ENCODE results near the gene GMEB2.
"Not testable (repeated sequence)": the region's sequence is repeated elsewhere in the genome, so short reads cannot be mapped to it uniquely, and the experiment has no call there.

GMEB2 gene

GRCh38 chr20:63563225-63563935 lies 63.5 kb downstream of the GMEB2 start:
- TF ChIP-seq CTCF (conservative IDR thresholded peaks at IDR 0.05): no peak
- no peak overlapping the region for H3K27ac ChIP-seq

- no peak overlapping the region for H3K27ac ChIP-seq
- no peak for TF ChIP-seq CTCF (conservative IDR thresholded peaks at IDR 0.05)
These were observed 64.3 kb downstream of the GMEB2 start for GRCh38 chr20:63562461-63563224.

- no peak for TF ChIP-seq CTCF (conservative IDR thresholded peaks at IDR 0.05)
- no peak overlapping the region for H3K27ac ChIP-seq
These were observed 65.1 kb downstream of the GMEB2 start for GRCh38 chr20:63561624-63562396.

GRCh38 chr20:63560856-63561609 lies 65.9 kb downstream of the GMEB2 start:
- no peak overlapping the region for H3K27ac ChIP-seq
- TF ChIP-seq CTCF (conservative IDR thresholded peaks at IDR 0.05): no peak

- TF ChIP-seq CTCF (conservative IDR thresholded peaks at IDR 0.05): no peak
- no peak overlapping the region for H3K27ac ChIP-seq
These were observed 66.5 kb downstream of the GMEB2 start for GRCh38 chr20:63560333-63560805.

- not testable (repeated sequence) for H3K27ac ChIP-seq
These were observed 67.2 kb downstream of the GMEB2 start for GRCh38 chr20:63559485-63560332.
